WTC11 (cell line): ENCODE data around the gene PRMT6. TPM values are rescaled to one million over a fixed set of nuclear protein-coding genes. Genes with fewer than 3 reads are reported as not detected.

Experiments
- ATAC-seq: fragments of 200-7000 bp; cut with Tn5 transposase; 2 replicates; pipeline ENCODE4 v1.10.0; 2021; ENCODE audit warnings: mild to moderate bottlenecking, moderate library complexity
- CTCF ChIA-PET: fragments of 300-600 bp; sonication (Branson Sonifier 250); formaldehyde crosslinking; loops from one replicate; lab custom pipeline; 2021; ENCODE audit warnings: antibody characterized with exemption; lab: Charles Lee
- POLR2A ChIA-PET: fragments of 350-600 bp; sonication (Branson Sonifier 250); formaldehyde crosslinking; loops from one replicate; lab custom pipeline; 2021; ENCODE audit warnings: antibody characterized with exemption; lab: Charles Lee
- DNase-seq: peaks from one replicate; pipeline ENCODE4 v3.0.0; 2021; ENCODE audit warnings: low spot score
- H3K27ac Mint-ChIP-seq: 2 replicates; pipeline ENCODE4 v1.8.0; 2021; ENCODE audit warnings: mixed read lengths
- H3K27me3 Mint-ChIP-seq: 2 replicates; pipeline ENCODE4 v1.8.0; 2021; ENCODE audit warnings: low read depth, mild to moderate bottlenecking, moderate library complexity, mixed read lengths
- H3K36me3 Mint-ChIP-seq: 2 replicates; pipeline ENCODE4 v1.8.0; 2021; ENCODE audit warnings: mixed read lengths
- H3K4me1 Mint-ChIP-seq: 2 replicates; pipeline ENCODE4 v1.8.0; 2022; ENCODE audit warnings: mixed read lengths
- H3K4me3 Mint-ChIP-seq: 2 replicates; pipeline ENCODE4 v1.8.0; 2021; ENCODE audit warnings: mild to moderate bottlenecking, moderate library complexity, mixed read lengths
- H3K9me3 Mint-ChIP-seq: 2 replicates; pipeline ENCODE4 v1.8.0; 2021; ENCODE audit warnings: mixed read lengths
- AR ChIP-seq: fragments of 250-450 bp; sonication (Bioruptor Pico); IDR thresholded peaks from 2 replicates; pipeline ENCODE4 v1.9.0; 2021; ENCODE audit warnings: mild to moderate bottlenecking
- ATF3 ChIP-seq: sonication (generic); formaldehyde crosslinking; conservative IDR thresholded peaks from 2 replicates; pipeline ENCODE4 v1.8.1; 2022; ENCODE audit warnings: mild to moderate bottlenecking, missing genetic modification reagents
- CBFB ChIP-seq: sonication (generic); formaldehyde crosslinking; IDR thresholded peaks from 2 replicates; pipeline ENCODE4 v1.8.1; 2022; ENCODE audit warnings: mild to moderate bottlenecking, low read depth, missing genetic modification reagents
- CDX4 ChIP-seq: fragments of 250-450 bp; sonication (Bioruptor Pico); IDR thresholded peaks from 2 replicates; pipeline ENCODE4 v1.9.0; 2021; ENCODE audit warnings: moderate library complexity, mild to moderate bottlenecking, inconsistent platforms, borderline replicate concordance
- CTCF ChIP-seq: fragments of 200-600 bp; IDR thresholded peaks from 2 replicates; pipeline ENCODE4 v1.8.0; 2022; ENCODE audit warnings: antibody characterized with exemption
- ERG ChIP-seq: fragments of 250-450 bp; sonication (Bioruptor Pico); IDR thresholded peaks from 2 replicates; pipeline ENCODE4 v1.8.0; 2021; ENCODE audit warnings: mild to moderate bottlenecking
- FOXJ3 ChIP-seq: sonication (generic); formaldehyde crosslinking; IDR thresholded peaks from 2 replicates; pipeline ENCODE4 v1.9.0; 2021; ENCODE audit warnings: missing genetic modification reagents, mild to moderate bottlenecking, borderline replicate concordance
- FOXK1 ChIP-seq: sonication (generic); formaldehyde crosslinking; IDR thresholded peaks from 2 replicates; pipeline ENCODE4 v1.8.0; 2022; ENCODE audit warnings: mild to moderate bottlenecking, moderate library complexity, missing genetic modification reagents
- IRF2 ChIP-seq: sonication (generic); formaldehyde crosslinking; IDR thresholded peaks from 2 replicates; pipeline ENCODE4 v1.8.0; 2022; ENCODE audit warnings: low read depth, missing genetic modification reagents, borderline replicate concordance
- JUN ChIP-seq: sonication (generic); formaldehyde crosslinking; IDR thresholded peaks from 2 replicates; pipeline ENCODE4 v1.8.0; 2023; ENCODE audit warnings: mild to moderate bottlenecking, missing genetic modification reagents
- MXD4 ChIP-seq: fragments of 250-450 bp; sonication (Bioruptor Pico); IDR thresholded peaks from 2 replicates; pipeline ENCODE4 v1.8.0; 2021; ENCODE audit warnings: mild to moderate bottlenecking, moderate library complexity, borderline replicate concordance
- NR1H2 ChIP-seq: sonication (generic); formaldehyde crosslinking; IDR thresholded peaks from 2 replicates; pipeline ENCODE4 v1.9.0; 2021; ENCODE audit warnings: mild to moderate bottlenecking, moderate library complexity, missing genetic modification reagents
- SMAD4 ChIP-seq: sonication (generic); formaldehyde crosslinking; IDR thresholded peaks from 2 replicates; pipeline ENCODE4 v1.8.0; 2022; ENCODE audit warnings: mild to moderate bottlenecking, missing genetic modification reagents
- SOX15 ChIP-seq: fragments of 250-450 bp; sonication (Bioruptor Pico); IDR thresholded peaks from 2 replicates; pipeline ENCODE4 v1.9.0; 2021; ENCODE audit warnings: mild to moderate bottlenecking
- SP1 ChIP-seq: sonication (generic); formaldehyde crosslinking; conservative IDR thresholded peaks from 2 replicates; pipeline ENCODE4 v1.8.1; 2022; ENCODE audit warnings: missing genetic modification reagents
- TCF7 ChIP-seq: sonication (generic); formaldehyde crosslinking; IDR thresholded peaks from 2 replicates; pipeline ENCODE4 v1.8.0; 2022; ENCODE audit warnings: mild to moderate bottlenecking, low read depth, missing genetic modification reagents, moderate library complexity
- TEAD1 ChIP-seq: sonication (generic); formaldehyde crosslinking; IDR thresholded peaks from 2 replicates; pipeline ENCODE4 v1.8.0; 2022; ENCODE audit warnings: mild to moderate bottlenecking, missing genetic modification reagents
- ZNF121 ChIP-seq: sonication (generic); formaldehyde crosslinking; IDR thresholded peaks from 2 replicates; pipeline ENCODE4 v1.8.0; 2023; ENCODE audit warnings: missing genetic modification reagents
- ZNF219 ChIP-seq: sonication (generic); formaldehyde crosslinking; IDR thresholded peaks from 2 replicates; pipeline ENCODE4 v1.8.0; 2023; ENCODE audit warnings: missing genetic modification reagents, mild to moderate bottlenecking, borderline replicate concordance
- ZNF232 ChIP-seq: sonication (generic); formaldehyde crosslinking; IDR thresholded peaks from 2 replicates; pipeline ENCODE4 v1.8.0; 2022; ENCODE audit warnings: mild to moderate bottlenecking, missing genetic modification reagents
- ZNF263 ChIP-seq: sonication (generic); formaldehyde crosslinking; IDR thresholded peaks from 2 replicates; pipeline ENCODE4 v1.8.1; 2022; ENCODE audit warnings: low read depth, mild to moderate bottlenecking, moderate library complexity, missing genetic modification reagents
- total RNA-seq: library from RNA; stranded (reverse); gene quantifications from 3 replicates; pipeline ENCODE4 v1.2.3, GENCODE V29; 2021

The PRMT6 gene
- total RNA-seq, 1 experiment from 2014 or later = 30.7 TPM

GRCh38 chr1:107047602-107048001 is 8.9 kb upstream of the PRMT6 start:
- ATAC-seq (no peak), DNase-seq (no peak)
- CTCF ChIA-PET = no interaction called here
- no peaks in the 10 kb centered on the region for H3K4me1 Mint-ChIP-seq
- TF ChIP-seq ZNF219 (CRISPR knock-in tag) = no peak
- TF ChIP-seq AR (CRISPR knock-in tag) = no peak
- TF ChIP-seq TEAD1 = no peak
- no peak for TF ChIP-seq MXD4 (CRISPR knock-in tag)
- TF ChIP-seq FOXJ3 (CRISPR knock-in tag) = no peak
- no peak for TF ChIP-seq JUN (CRISPR knock-in tag)
- no peak for TF ChIP-seq CTCF
- TF ChIP-seq ERG (CRISPR knock-in tag) = no peak
- no peak for TF ChIP-seq ZNF121
- TF ChIP-seq IRF2 (CRISPR knock-in tag) = no peak
- TF ChIP-seq CBFB (CRISPR knock-in tag) = no peak
- TF ChIP-seq FOXK1 (CRISPR knock-in tag) = no peak
- no peak for TF ChIP-seq TCF7 (CRISPR knock-in tag)
- H3K4me3 Mint-ChIP-seq = no peak overlapping the region
- H3K27me3 Mint-ChIP-seq = no peaks in the 10 kb centered on the region
- no peak overlapping the region for H3K27ac Mint-ChIP-seq
- POLR2A ChIA-PET = no interaction called here
- H3K9me3 Mint-ChIP-seq = peaks cover 51% of the 10 kb centered on the region
- H3K36me3 Mint-ChIP-seq = peaks cover 30% of the 10 kb centered on the region

- no peak for ATAC-seq
Measured at GRCh38 chr1:107048241-107048640, 8.2 kb upstream of the PRMT6 start.

More at GRCh38 chr1:107048241-107048640, 8.2 kb upstream of the PRMT6 start:
- Mint-ChIP-seq H3K9me3 (peaks cover 51% of the 10 kb centered on the region), H3K27ac (no peak overlapping the region), H3K4me3 (no peak overlapping the region), H3K4me1 (no peaks in the 10 kb centered on the region), H3K36me3 (peaks cover 30% of the 10 kb centered on the region), H3K27me3 (no peaks in the 10 kb centered on the region)
- CTCF ChIA-PET = no interaction called here
- DNase-seq = no peak
- POLR2A ChIA-PET = no interaction called here
- TF ChIP-seq ZNF263 (CRISPR knock-in tag) (no peak), SP1 (CRISPR knock-in tag) (no peak), SOX15 (CRISPR knock-in tag) (no peak), NR1H2 (CRISPR knock-in tag) (no peak), SMAD4 (CRISPR knock-in tag) (no peak), ATF3 (CRISPR knock-in tag) (no peak), ZNF232 (CRISPR knock-in tag) (no peak), CDX4 (CRISPR knock-in tag) (no peak)
